HepG2 (cell line): ENCODE measurements around the gene NCOA7. TPM values are rescaled to one million over a fixed set of nuclear protein-coding genes. Genes with fewer than 3 reads are reported as not detected.

Experiments used
- ATAC-seq: fragments of 200-7000 bp; cut with Tn5 transposase; 3 replicates; pipeline ENCODE4 v1.9.1; 2020; ENCODE audit warnings: mild to moderate bottlenecking, moderate library complexity
- BruUV-seq: library from RNA; stranded (reverse); fragments of 400-500 nt; replicated peaks from 2 replicates; lab custom pipeline; 2021; lab: Mats Ljungman, UMichigan
- CTCF ChIA-PET: fragments of 300-600 bp; formaldehyde crosslinking; extraction: SDS; loops from one replicate; lab custom pipeline; 2021; ENCODE audit warnings: low total read pairs, inconsistent platforms, low intra/inter-chr PET ratio; lab: Yijun Ruan, JAX
- POLR2A ChIA-PET: fragments of 350-600 bp; sonication (Branson Sonifier 250); formaldehyde crosslinking; loops from one replicate; lab custom pipeline; 2020; ENCODE audit warnings: antibody characterized with exemption, inconsistent platforms; lab: Yijun Ruan, JAX
- DNase-seq: peaks from one replicate; pipeline ENCODE4 v3.0.0-alpha.2; 2015; ENCODE audit warnings: low spot score
- FAIRE-seq: peaks from 3 replicates; lab custom pipeline; 2011; peaks lifted over from hg19 to GRCh38; lab: Jason Lieb, UNC
- H2AFZ ChIP-seq: one replicate; pipeline ENCODE4 v1.6.1; 2011; ENCODE audit warnings: low read length, inconsistent platforms
- H3K27ac ChIP-seq: fragments of 300-600 bp; 3 replicates; pipeline ENCODE4 v1.8.0; 2011; ENCODE audit warnings: mixed run types, mild to moderate bottlenecking, mixed read lengths, low read length, inconsistent platforms; ENCODE audit not compliant: insufficient read depth; ENCODE audit errors: extremely low read length
- H3K27me3 ChIP-seq, 2 experiments: fragments of 200-600 bp in 1 of 2; 2 replicates in 1 of 2; 3 replicates in 1 of 2; pipeline versions ENCODE4 v1.6.0 to v1.8.0; 2011; ENCODE audit warnings: low read length in 2 of 2, mild to moderate bottlenecking in 2 of 2, moderate library complexity in 2 of 2, inconsistent platforms in 1 of 2; ENCODE audit not compliant: insufficient read depth in 2 of 2, control insufficient read depth in 1 of 2
- H3K36me3 ChIP-seq, 2 experiments: fragments of 200-600 bp in 1 of 2; replicated peaks in 1 of 2; 2 replicates in 1 of 2; 3 replicates in 1 of 2; pipeline versions ENCODE4 v1.5.1 to v1.8.0; 2011; ENCODE audit warnings: low read length in 2 of 2, inconsistent platforms in 1 of 2; ENCODE audit not compliant: insufficient read depth in 2 of 2, control insufficient read depth in 1 of 2
- H3K4me1 ChIP-seq: 2 replicates; pipeline ENCODE4 v1.5.1; 2012; ENCODE audit warnings: low read length, inconsistent platforms; ENCODE audit not compliant: insufficient read depth
- H3K4me2 ChIP-seq: 2 replicates; pipeline ENCODE4 v1.6.0; 2011; ENCODE audit warnings: low read depth, low read length, inconsistent platforms
- H3K4me3 ChIP-seq, 3 experiments: fragments of 200-600 bp in 1 of 3; sonication (generic), shearing (Covaris generic) in 1 of 3; replicated peaks in 1 of 3; 2 replicates each; pipeline ENCODE4 v1.5.1; 2011 to 2016; ENCODE audit warnings: low read length in 3 of 3, inconsistent platforms in 2 of 3, low read depth in 2 of 3, mild to moderate bottlenecking in 2 of 3, control low read depth in 1 of 3, mixed read lengths in 1 of 3; ENCODE audit not compliant: insufficient read depth in 1 of 3
- H3K79me2 ChIP-seq: one replicate; pipeline ENCODE4 v1.6.1; 2011; ENCODE audit warnings: low read length, inconsistent platforms; ENCODE audit not compliant: insufficient read depth
- H3K9ac ChIP-seq: 2 replicates; pipeline ENCODE4 v1.6.0; 2011; ENCODE audit warnings: mild to moderate bottlenecking, low read depth, low read length, inconsistent platforms; ENCODE audit not compliant: insufficient read depth
- H3K9me3 ChIP-seq: 2 replicates; pipeline ENCODE4 v1.5.1; 2012; ENCODE audit warnings: mild to moderate bottlenecking, low read length
- H4K20me1 ChIP-seq: 2 replicates; pipeline ENCODE4 v1.6.0; 2011; ENCODE audit warnings: inconsistent platforms, mild to moderate bottlenecking, low read length, moderate library complexity; ENCODE audit not compliant: insufficient read depth
- EHMT2 ChIP-seq: fragments of 200-600 bp; sonication (generic); IDR thresholded peaks from 2 replicates; pipeline ENCODE4 v1.7.0; 2017; ENCODE audit warnings: antibody characterized with exemption, low read depth, low read length, borderline replicate concordance
- EP300 ChIP-seq, 3 experiments: sonication (generic) in 1 of 3; formaldehyde crosslinking in 1 of 3; IDR thresholded peaks; 2 replicates each; pipeline versions ENCODE4 v1.5.1 to v1.6.1; 2011 to 2020; ENCODE audit warnings: low read depth in 2 of 3, low read length in 2 of 3, borderline replicate concordance in 1 of 3, improper control_type of control experiment in 1 of 3, mild to moderate bottlenecking in 1 of 3, missing genetic modification reagents in 1 of 3, moderate library complexity in 1 of 3
- FOXO4 ChIP-seq: sonication (generic); formaldehyde crosslinking; conservative IDR thresholded peaks from 2 replicates; pipeline ENCODE4 v1.8.1; 2023; ENCODE audit warnings: missing genetic modification reagents
- HCFC1 ChIP-seq: fragments of 150-350 bp; IDR thresholded peaks from 2 replicates; pipeline ENCODE4 v1.6.1; 2014; ENCODE audit warnings: low read depth, low read length
- MTF2 ChIP-seq: sonication (generic); formaldehyde crosslinking; IDR thresholded peaks from 2 replicates; pipeline ENCODE4 v1.5.0; 2020; ENCODE audit warnings: missing genetic modification reagents, borderline replicate concordance
- NCOA1 ChIP-seq: sonication (generic); formaldehyde crosslinking; IDR thresholded peaks from 2 replicates; pipeline ENCODE4 v1.9.0; 2021; ENCODE audit warnings: missing genetic modification reagents
- ZNF18 ChIP-seq: sonication (generic); formaldehyde crosslinking; IDR thresholded peaks from 2 replicates; pipeline ENCODE4 v1.8.0; 2022; ENCODE audit warnings: mild to moderate bottlenecking, missing genetic modification reagents; ENCODE audit not compliant: insufficient replicate concordance
- ZNF24 ChIP-seq: fragments of 450-650 bp; IDR thresholded peaks from 2 replicates; pipeline ENCODE4 v1.6.1; 2017; ENCODE audit warnings: antibody characterized with exemption, mild to moderate bottlenecking
- ZNF256 ChIP-seq: sonication (generic); formaldehyde crosslinking; conservative IDR thresholded peaks from 2 replicates; pipeline ENCODE4 v1.4.0; 2020; ENCODE audit warnings: missing genetic modification reagents
- ZNF292 ChIP-seq: sonication (generic); formaldehyde crosslinking; IDR thresholded peaks from 2 replicates; pipeline ENCODE4 v1.8.1; 2022; ENCODE audit warnings: mild to moderate bottlenecking, low read depth, missing genetic modification reagents, borderline replicate concordance
- ZNF343 ChIP-seq: sonication (generic); formaldehyde crosslinking; IDR thresholded peaks from 2 replicates; pipeline ENCODE4 v1.4.0; 2020; ENCODE audit warnings: mild to moderate bottlenecking, missing genetic modification reagents
- ZNF362 ChIP-seq: sonication (generic); formaldehyde crosslinking; IDR thresholded peaks from 2 replicates; pipeline ENCODE4 v1.4.0; 2020; ENCODE audit warnings: missing genetic modification reagents, mild to moderate bottlenecking, borderline replicate concordance
- ZNF878 ChIP-seq: sonication (generic); formaldehyde crosslinking; IDR thresholded peaks from 2 replicates; pipeline ENCODE4 v1.8.1; 2023; ENCODE audit warnings: mild to moderate bottlenecking, missing genetic modification reagents, moderate library complexity
- ZSCAN29 ChIP-seq: sonication (generic); formaldehyde crosslinking; conservative IDR thresholded peaks from 2 replicates; pipeline ENCODE4 v1.4.0; 2020; ENCODE audit warnings: mild to moderate bottlenecking, missing genetic modification reagents
- WGBS: methylation state at CpG from one replicate; pipeline ENCODE4 v1.1.6; 2017; ENCODE audit warnings: low lambda C conversion rate; 5-methylcytosine and 5-hydroxymethylcytosine counted together
- in situ Hi-C: cut with HindIII; loops from 2 replicates; pipeline ENCODE4 v1.10.0; 2017; ENCODE audit warnings: low pct_unique_long_range_greater_than_20kb; ENCODE audit not compliant: extremely low pct_ligation_motif_present
- intact Hi-C: fragments of 100-400 bp; cut with micrococcal nuclease; formaldehyde crosslinking; loops from one replicate; pipeline ENCODE4 v1.10.0; 2022; ENCODE audit not compliant: unreplicated experiment
- polyA plus RNA-seq, 8 experiments: library from polyadenylated mRNA; depleted of rRNA in 3 of 8; stranded (reverse) in 7 of 8; unstranded in 1 of 8; fragments of >200 nt; fragmentation: Illumina TruSeq in 4 of 8; extraction: Trizol in 4 of 8; gene quantifications; 2 replicates each; pipeline versions ENCODE4 v1.2.1 to v1.2.3, GENCODE V29; 2011 to 2016; ENCODE audit warnings: low read depth in 4 of 8, missing spikeins in 1 of 8, mixed read lengths in 1 of 8; ENCODE audit not compliant: insufficient read depth in 1 of 8
- total RNA-seq, 5 experiments: library from RNA; depleted of rRNA; stranded (reverse); fragments of >200 nt; fragmentation: Illumina TruSeq; extraction: Trizol; gene quantifications; 2 replicates each; pipeline ENCODE4 v1.2.3, GENCODE V29; 2016; ENCODE audit warnings: low read depth in 1 of 5
- TF ChIP-seq, protein P1 (sequence below): sonication (generic); formaldehyde crosslinking; IDR thresholded peaks from 2 replicates; pipeline ENCODE4 v1.4.0; 2020; ENCODE audit warnings: mild to moderate bottlenecking, missing genetic modification reagents

NCOA7 gene
- total and polyA plus RNA-seq, 2 of the 13 experiments (the other 11 are each of a cell fraction or from before 2014, with no cell fraction given): 13.6 to 20.8 TPM

DNA sequence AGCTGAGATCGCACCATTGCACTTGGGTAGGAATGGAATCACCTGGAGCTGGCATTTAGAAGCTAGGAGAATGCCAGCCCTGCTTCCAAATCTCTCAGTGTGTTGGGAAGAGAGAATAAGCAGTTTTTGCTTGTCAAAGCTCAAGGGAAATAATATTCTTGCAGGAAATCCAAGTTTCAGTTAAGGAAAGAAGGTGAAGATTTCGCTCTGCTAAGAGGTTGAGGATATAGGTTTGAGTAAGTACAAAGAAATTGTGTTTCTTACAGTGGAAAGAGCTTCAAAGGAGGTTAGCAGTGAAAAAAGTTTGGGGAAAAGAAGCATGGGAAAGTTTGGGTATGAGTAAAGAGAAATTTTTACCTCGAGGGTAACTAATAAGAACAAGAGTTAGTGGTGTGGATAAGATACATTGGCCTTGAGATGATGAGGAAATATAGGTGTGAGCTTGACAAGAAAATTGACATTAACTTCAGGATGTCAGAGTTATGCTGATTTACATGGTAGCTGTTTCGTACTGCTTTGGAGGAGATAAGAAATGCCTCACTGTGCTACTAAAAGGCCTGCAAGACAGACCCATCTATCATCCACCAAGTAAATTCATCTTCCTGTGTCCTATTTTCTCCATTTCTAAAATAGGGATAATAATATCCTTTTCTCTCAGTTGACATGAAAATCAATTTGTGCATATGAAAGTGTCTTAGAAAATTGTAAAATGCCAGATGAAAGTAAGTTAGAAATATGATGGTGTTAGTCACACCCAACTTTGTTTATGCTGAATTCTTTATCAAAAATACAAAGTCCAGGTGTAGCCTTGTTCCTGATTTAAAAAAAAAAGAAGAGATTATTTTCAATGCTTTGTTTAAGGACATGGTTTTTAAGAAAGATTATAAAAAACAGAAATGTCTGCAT, 153.0 kb downstream of the NCOA7 start:
- 83% methylated on average over 4 of the region's 4 CpGs for WGBS
- no peak for FAIRE-seq
- TF ChIP-seq HCFC1 (no peak), EHMT2 (peak; percentile 32; the same call in 1 of the 2 replicates), MTF2 (CRISPR knock-in tag) (0 out of 2 replicates have a peak, but pooled peaks have one; percentile 20), NCOA1 (CRISPR knock-in tag) (0 out of 2 replicates have a peak, but pooled peaks have one; percentile 23), ZSCAN29 (CRISPR knock-in tag) (0 out of 2 replicates have a peak, but pooled peaks have one; percentile 46), ZNF18 (CRISPR knock-in tag) (peak; percentile 11), ZNF256 (CRISPR knock-in tag) (no peak), ZNF878 (CRISPR knock-in tag) (peak; percentile 35; the same call in 1 of the 2 replicates), ZNF362 (CRISPR knock-in tag) (peak; percentile 80; the same call in 1 of the 2 replicates), ZNF292 (CRISPR knock-in tag) (0 out of 2 replicates have a peak, but pooled peaks have one; percentile 5), ZNF343 (peak; percentile 70; the same call in 1 of the 2 replicates), EP300 (IDR thresholded peaks at IDR 0.05; ENCODE audit: low read depth in 2 of 2, low read length in 2 of 2) (0 out of 4 replicates have a peak, but pooled peaks of 1 of the 2 experiments have one; percentile 6), EP300 (CRISPR knock-in tag; IDR thresholded peaks at IDR 0.05; ENCODE audit: borderline replicate concordance) (no peak), ZNF24 (no peak), FOXO4 (CRISPR knock-in tag) (0 out of 2 replicates have a peak, but pooled peaks have one; percentile 64)
- TF ChIP-seq, protein P1, sequence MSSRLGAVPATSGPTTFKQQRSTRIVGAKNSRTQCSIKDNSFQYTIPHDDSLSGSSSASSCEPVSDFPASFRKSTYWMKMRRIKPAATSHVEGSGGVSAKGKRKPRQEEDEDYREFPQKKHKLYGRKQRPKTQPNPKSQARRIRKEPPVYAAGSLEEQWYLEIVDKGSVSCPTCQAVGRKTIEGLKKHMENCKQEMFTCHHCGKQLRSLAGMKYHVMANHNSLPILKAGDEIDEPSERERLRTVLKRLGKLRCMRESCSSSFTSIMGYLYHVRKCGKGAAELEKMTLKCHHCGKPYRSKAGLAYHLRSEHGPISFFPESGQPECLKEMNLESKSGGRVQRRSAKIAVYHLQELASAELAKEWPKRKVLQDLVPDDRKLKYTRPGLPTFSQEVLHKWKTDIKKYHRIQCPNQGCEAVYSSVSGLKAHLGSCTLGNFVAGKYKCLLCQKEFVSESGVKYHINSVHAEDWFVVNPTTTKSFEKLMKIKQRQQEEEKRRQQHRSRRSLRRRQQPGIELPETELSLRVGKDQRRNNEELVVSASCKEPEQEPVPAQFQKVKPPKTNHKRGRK: 0 out of 2 replicates have a peak, but pooled peaks have one; percentile 37

More for the DNA sequence above, 153.0 kb downstream of the NCOA7 start:
- Histone ChIP-seq H3K9ac (peak overlapping the region; percentile 50), H3K4me3 (peak overlapping the region in 2 of 3 experiments; percentile 32 to 56; a peak in 2 of 6 replicates), H3K36me3 (no peaks in the 10 kb centered on the region), H3K4me2 (peak overlapping the region; percentile 71), H2AFZ (peak overlapping the region; percentile 55), H3K4me1 (peaks cover 81% of the 10 kb centered on the region), H3K79me2 (no peaks in the 10 kb centered on the region), H3K27ac (peak overlapping the region; percentile 92), H3K9me3 (no peaks in the 10 kb centered on the region), H4K20me1 (no peaks in the 10 kb centered on the region), H3K27me3 (no peaks in the 10 kb centered on the region)
- ATAC-seq (peak; percentile 10), DNase-seq (no peak)
- ChIA-PET POLR2A (interaction anchor here (1.1 to 5.4 kb wide), 6 partner anchors 9 to 44 kb away, joined by 3 to 48 read pairs (median 12); partner anchors contain the start of genes HINT3 and TRMT11), CTCF (no interaction called here)
- in situ Hi-C loops: no loop called here
- intact Hi-C loops: loop anchor here (1.0 kb wide), 1 partner anchor 24 kb away; no protein-coding TSS in a partner anchor
- TSS peak; percentile 72 for BruUV-seq
